Stomach (tissue), 4 donors: Measurements from ENCODE around the gene OTOR.

Experiments used
- CTCF ChIP-seq, 7 experiments: fragments of 450-650 bp in 4 of 7; fragments of 200-600 bp in 3 of 7; sonication (generic) in 3 of 7; IDR thresholded peaks; one replicate each; pipeline ENCODE4 v1.5.1; 2016 to 2019; ENCODE audit warnings: antibody characterized with exemption in 7 of 7, control low read depth in 2 of 7, mild to moderate bottlenecking in 1 of 7
- EP300 ChIP-seq: sonication (generic); formaldehyde crosslinking; IDR thresholded peaks from one replicate; pipeline ENCODE4 v1.6.1; 2017; ENCODE audit warnings: antibody characterized with exemption
- POLR2A ChIP-seq, 4 donors: fragments of 450-650 bp; IDR thresholded peaks; one replicate each; pipeline ENCODE4 v1.6.1; 2016; ENCODE audit warnings: antibody characterized with exemption in 4 of 4, control low read depth in 2 of 4, mild to moderate bottlenecking in 1 of 4, moderate library complexity in 1 of 4
- POLR2AphosphoS5 ChIP-seq, 3 donors: sonication (generic); formaldehyde crosslinking; IDR thresholded peaks; one replicate each; pipeline ENCODE4 v1.6.1; 2016; ENCODE audit warnings: antibody characterized with exemption in 3 of 3

- TF ChIP-seq CTCF (IDR thresholded peaks at IDR 0.05): no peak
- no peak for TF ChIP-seq POLR2A (IDR thresholded peaks at IDR 0.05)
- TF ChIP-seq POLR2AphosphoS5 (IDR thresholded peaks at IDR 0.05): no peak
- TF ChIP-seq EP300: no peak
Observed at GRCh38 chr20:16775961-16776360, 27.8 kb downstream of the OTOR start.
